Spleen (tissue), 7 donors: ENCODE results near the gene ARL15.

Experiments used
- CTCF ChIP-seq, 11 experiments: fragments of 200-600 bp in 7 of 11; fragments of 450-650 bp in 4 of 11; sonication (generic) in 4 of 11; IDR thresholded peaks in 8 of 11; conservative IDR thresholded peaks in 3 of 11; 1 replicate in 7 of 11; 2 replicates in 4 of 11; pipeline versions ENCODE4 v1.4.0 to v1.8.0; 2016 to 2021; ENCODE audit warnings: antibody characterized with exemption in 11 of 11, inconsistent platforms in 4 of 11, mild to moderate bottlenecking in 1 of 11
- POLR2A ChIP-seq, 3 donors: fragments of 450-650 bp; IDR thresholded peaks; one replicate each; pipeline ENCODE4 v1.5.1; 2017; ENCODE audit warnings: antibody characterized with exemption in 3 of 3, mild to moderate bottlenecking in 1 of 3
- POLR2AphosphoS5 ChIP-seq, 3 donors: sonication (generic); formaldehyde crosslinking; IDR thresholded peaks; one replicate each; pipeline ENCODE4 v1.5.1; 2017; ENCODE audit warnings: antibody characterized with exemption in 3 of 3
- donor health status: DM: no; HTN: no; CAD: no; lungs with moderate emphysema.
- donor health status: DM: no; HTN: no; CAD: no.
- donor health status: DM: no; HTN: no; CAD: no.

- TF ChIP-seq POLR2AphosphoS5 (IDR thresholded peaks at IDR 0.05) (no peak), CTCF (IDR thresholded peaks at IDR 0.05 in 8 of 11, conservative IDR thresholded peaks at IDR 0.05 in 3 of 11) (no peak), POLR2A (IDR thresholded peaks at IDR 0.05) (no peak)
Measured at GRCh38 chr5:54040804-54041203, 269.6 kb downstream of the ARL15 start.
